ENCODE data around the gene TREML4.

GRCh38 chr6:41201764-41202173, 26.4 kb upstream of the TREML4 start:
- no peak for TF ChIP-seq SUZ12 (IDR thresholded peaks at IDR 0.05; ENCODE audit: extremely low read depth, insufficient read depth, insufficient read length)
- no peak for TF ChIP-seq ZNF274 (IDR thresholded peaks at IDR 0.05; ENCODE audit: low read depth, low read length)
